H9 (cell line): ENCODE measurements around the gene TRAK1. TPM values are rescaled to one million over a fixed set of nuclear protein-coding genes. Genes with fewer than 3 reads are reported as not detected.

Experiments
- DNase-seq: peaks from one replicate; pipeline ENCODE4 v3.0.0-alpha.2; 2017
- H2AFZ ChIP-seq: one replicate; pipeline ENCODE4 v1.6.1; 2013; ENCODE audit warnings: mild to moderate bottlenecking, low read length, control low read depth, moderate library complexity
- H2AK5ac ChIP-seq: 2 replicates; pipeline ENCODE4 v1.6.1; 2013; ENCODE audit warnings: low read length, control low read depth, mixed read lengths; ENCODE audit not compliant: insufficient read length
- H2BK120ac ChIP-seq: one replicate; pipeline ENCODE4 v1.6.1; 2013; ENCODE audit warnings: low read depth, mild to moderate bottlenecking, low read length, control low read depth, inconsistent platforms; ENCODE audit not compliant: poor library complexity, severe bottlenecking
- H2BK12ac ChIP-seq: 2 replicates; pipeline ENCODE4 v1.6.1; 2013; ENCODE audit warnings: low read length, control low read depth, mixed read lengths, low read depth; ENCODE audit not compliant: insufficient read length
- H2BK15ac ChIP-seq: 2 replicates; pipeline ENCODE4 v1.6.1; 2013; ENCODE audit warnings: low read depth, low read length, control low read depth
- H2BK20ac ChIP-seq: one replicate; pipeline ENCODE4 v1.6.1; 2013; ENCODE audit warnings: low read depth, mild to moderate bottlenecking, low read length, control low read depth, inconsistent platforms; ENCODE audit not compliant: poor library complexity, severe bottlenecking
- H2BK5ac ChIP-seq: 2 replicates; pipeline ENCODE4 v1.6.1; 2013; ENCODE audit warnings: low read length, control low read depth, mixed read lengths; ENCODE audit not compliant: insufficient read length
- H3K14ac ChIP-seq: 2 replicates; pipeline ENCODE4 v1.6.1; 2013; ENCODE audit warnings: low read length, control low read depth; ENCODE audit not compliant: insufficient read depth
- H3K18ac ChIP-seq: 2 replicates; pipeline ENCODE4 v1.6.1; 2013; ENCODE audit warnings: low read depth, mild to moderate bottlenecking, mixed read lengths, low read length, control low read depth; ENCODE audit not compliant: insufficient read length
- H3K23ac ChIP-seq: 2 replicates; pipeline ENCODE4 v1.6.1; 2013; ENCODE audit warnings: low read length, control low read depth, mixed read lengths, low read depth; ENCODE audit not compliant: insufficient read length
- H3K23me2 ChIP-seq: 2 replicates; pipeline ENCODE4 v1.6.1; 2013; ENCODE audit warnings: low read depth, mild to moderate bottlenecking, mixed read lengths, low read length, control low read depth; ENCODE audit not compliant: insufficient read length, poor library complexity, severe bottlenecking
- H3K27ac ChIP-seq: 2 replicates; pipeline ENCODE4 v1.5.1; 2013; ENCODE audit warnings: low read length, control low read depth, mixed read lengths, low read depth; ENCODE audit not compliant: insufficient read length
- H3K27me3 ChIP-seq: 2 replicates; pipeline ENCODE4 v1.6.1; 2013; ENCODE audit warnings: low read length, control low read depth, inconsistent platforms; ENCODE audit not compliant: insufficient read depth
- H3K4ac ChIP-seq: 2 replicates; pipeline ENCODE4 v1.6.1; 2013; ENCODE audit warnings: low read depth, mild to moderate bottlenecking, control low read depth, inconsistent platforms, low read length, moderate library complexity
- H3K4me1 ChIP-seq: 2 replicates; pipeline ENCODE4 v1.6.1; 2013; ENCODE audit warnings: low read length, control low read depth, inconsistent platforms; ENCODE audit not compliant: insufficient read depth
- H3K4me2 ChIP-seq: 2 replicates; pipeline ENCODE4 v1.6.1; 2013; ENCODE audit warnings: low read length, control low read depth, mixed read lengths; ENCODE audit not compliant: insufficient read length, insufficient read depth
- H3K56ac ChIP-seq: 2 replicates; pipeline ENCODE4 v1.6.1; 2013; ENCODE audit warnings: low read depth, mild to moderate bottlenecking, mixed read lengths, low read length, control low read depth; ENCODE audit not compliant: insufficient read length
- H3K79me1 ChIP-seq: 2 replicates; pipeline ENCODE4 v1.6.1; 2013; ENCODE audit warnings: low read depth, mild to moderate bottlenecking, moderate library complexity, low read length, control low read depth, inconsistent platforms; ENCODE audit not compliant: insufficient read depth, poor library complexity, severe bottlenecking
- H3K79me2 ChIP-seq: 2 replicates; pipeline ENCODE4 v1.6.1; 2013; ENCODE audit warnings: low read length, control low read depth, inconsistent platforms; ENCODE audit not compliant: insufficient read depth
- H3K9ac ChIP-seq: 2 replicates; pipeline ENCODE4 v1.6.1; 2013; ENCODE audit warnings: low read length, control low read depth, mixed read lengths; ENCODE audit not compliant: insufficient read length; ENCODE audit errors: extremely low read depth
- H3K9me3 ChIP-seq: one replicate; pipeline ENCODE4 v1.6.1; 2013; ENCODE audit warnings: low read depth, low read length, inconsistent platforms; ENCODE audit not compliant: control insufficient read depth
- H3T11ph ChIP-seq: one replicate; pipeline ENCODE4 v1.6.1; 2013; ENCODE audit warnings: mild to moderate bottlenecking, low read length, control low read depth, inconsistent platforms
- H4K20me1 ChIP-seq: one replicate; pipeline ENCODE4 v1.6.1; 2013; ENCODE audit not compliant: control insufficient read depth, insufficient read length, insufficient read depth
- H4K5ac ChIP-seq: 2 replicates; pipeline ENCODE4 v1.6.1; 2013; ENCODE audit warnings: low read depth, mild to moderate bottlenecking, mixed read lengths, low read length, control low read depth; ENCODE audit not compliant: insufficient read length
- H4K8ac ChIP-seq: replicated peaks from 2 replicates; pipeline ENCODE4 v1.6.1; 2013; ENCODE audit warnings: low read length, control low read depth, mixed read lengths, low read depth; ENCODE audit not compliant: insufficient read length
- H4K91ac ChIP-seq: 2 replicates; pipeline ENCODE4 v1.6.1; 2013; ENCODE audit warnings: low read depth, mild to moderate bottlenecking, moderate library complexity, mixed read lengths, low read length, control low read depth; ENCODE audit not compliant: insufficient read length
- H3K27ac Mint-ChIP-seq, 3 experiments: 2 replicates in 2 of 3; 3 replicates in 1 of 3; pipeline ENCODE4 v1.8.0; 2020 to 2021; ENCODE audit warnings: mixed read lengths in 3 of 3, mild to moderate bottlenecking in 1 of 3, moderate library complexity in 1 of 3
- H3K27me3 Mint-ChIP-seq: 2 replicates; pipeline ENCODE4 v1.8.0; 2021; ENCODE audit warnings: low read depth, mild to moderate bottlenecking, moderate library complexity, mixed read lengths
- H3K36me3 Mint-ChIP-seq, 3 experiments: 2 replicates in 2 of 3; 3 replicates in 1 of 3; pipeline ENCODE4 v1.8.0; 2020 to 2021; ENCODE audit warnings: low read depth in 3 of 3, mixed read lengths in 3 of 3; ENCODE audit not compliant: insufficient read depth in 1 of 3
- H3K4me1 Mint-ChIP-seq, 2 experiments: 2 replicates each; pipeline ENCODE4 v1.8.0; 2020; ENCODE audit warnings: mixed read lengths in 2 of 2
- H3K4me3 Mint-ChIP-seq, 2 experiments: 2 replicates in 1 of 2; 3 replicates in 1 of 2; pipeline ENCODE4 v1.8.0; 2020 to 2021; ENCODE audit warnings: mild to moderate bottlenecking in 2 of 2, mixed read lengths in 2 of 2, moderate library complexity in 1 of 2
- H3K9me3 Mint-ChIP-seq, 2 experiments: 2 replicates in 1 of 2; 3 replicates in 1 of 2; pipeline ENCODE4 v1.8.0; 2020; ENCODE audit warnings: mild to moderate bottlenecking in 2 of 2, mixed read lengths in 2 of 2, moderate library complexity in 1 of 2
- CTCF ChIP-seq: fragments of 200-600 bp; sonication (generic); conservative IDR thresholded peaks from 3 replicates; pipeline ENCODE4 v1.8.0; 2021; ENCODE audit warnings: antibody characterized with exemption, mild to moderate bottlenecking
- WGBS: extraction: QIAGEN DNeasy Blood & Tissue Kit; methylation state at CpG from one replicate; pipeline ENCODE4 v1.1.7; 2013; ENCODE audit warnings: missing lambda C conversion rate, low lambda C conversion rate, mixed read lengths; ENCODE audit not compliant: insufficient read length; ENCODE audit errors: extremely low coverage; 5-methylcytosine and 5-hydroxymethylcytosine counted together
- total RNA-seq: library from RNA; stranded (reverse); gene quantifications from 2 replicates; pipeline ENCODE4 v1.2.1, GENCODE V29; 2021

Gene TRAK1
- total RNA-seq, 1 experiment from 2014 or later, result 34.2 TPM

GRCh38 chr3:42163622-42164244 is 72.6 kb downstream of the TRAK1 start:
- no CpG with 5 or more reads among the region's 5 CpGs for WGBS
- H2BK5ac ChIP-seq, result no peak overlapping the region
- no peak overlapping the region for H2BK120ac ChIP-seq
- no peak for TF ChIP-seq CTCF
- H3K27ac Mint-ChIP-seq, result peak overlapping the region in 1 of 3 experiments; percentile 56; a peak in 2 of 7 replicates
- no peak overlapping the region for H2BK15ac ChIP-seq
- no peak overlapping the region for H2AFZ ChIP-seq
- no peak overlapping the region for H2BK12ac ChIP-seq
- no peak overlapping the region for H3K27ac ChIP-seq
- no peaks in the 10 kb centered on the region for H4K20me1 ChIP-seq
- 0 out of 2 replicates have a peak, but pooled peaks cover 4% of the 10 kb centered on the region for H3K4me1 ChIP-seq
- no peak overlapping the region for H3K14ac ChIP-seq
- no peak overlapping the region for H3T11ph ChIP-seq
- no peaks in the 10 kb centered on the region for H3K27me3 ChIP-seq
- H3K9me3 Mint-ChIP-seq, result no peaks in the 10 kb centered on the region
- no peak overlapping the region for H3K18ac ChIP-seq
- H4K5ac ChIP-seq, result no peak overlapping the region
- no peak overlapping the region for H4K8ac ChIP-seq
- H3K4me3 Mint-ChIP-seq, result no peak overlapping the region
- no peak overlapping the region for H3K9ac ChIP-seq
- no peak overlapping the region for H3K4ac ChIP-seq
- no peak overlapping the region for H2BK20ac ChIP-seq
- no peak overlapping the region for H3K23ac ChIP-seq
- peaks cover 28 to 46% of the 10 kb centered on the region in 2 experiments for H3K4me1 Mint-ChIP-seq
- no peaks in the 10 kb centered on the region; the same call in 1 of the 2 replicates for H3K79me2 ChIP-seq
- no peaks in the 10 kb centered on the region for H3K9me3 ChIP-seq
- H3K23me2 ChIP-seq, result peaks cover 10% of the 10 kb centered on the region
- H3K36me3 Mint-ChIP-seq, result peaks cover 0 to 2% (median 0%) of the 10 kb centered on the region in 3 experiments; a peak in 1 of 7 replicates
- no peak overlapping the region for H3K4me2 ChIP-seq
- no peak for DNase-seq
- no peak overlapping the region for H4K91ac ChIP-seq
- no peak overlapping the region for H3K56ac ChIP-seq
- H3K79me1 ChIP-seq, result peaks cover 3% of the 10 kb centered on the region
- no peaks in the 10 kb centered on the region for H3K27me3 Mint-ChIP-seq
- no peak overlapping the region for H2AK5ac ChIP-seq
